K562 (cell line): ENCODE data around the gene PLEKHA6.

Source experiments
- ELF1 ChIP-seq: fragments of 200-800 bp; sonication (Bioruptor generic); IDR thresholded peaks from 2 replicates; pipeline ENCODE4 v1.6.1; 2016; ENCODE audit warnings: missing genetic modification characterization, missing compliant biosample characterization
- JUND ChIP-seq, 2 experiments: IDR thresholded peaks; 2 replicates in 1 of 2; 3 replicates in 1 of 2; pipeline ENCODE4 v1.6.1; 2011; ENCODE audit warnings: borderline replicate concordance in 2 of 2, low read depth in 2 of 2, low read length in 2 of 2, improper control_type of control experiment in 1 of 2, missing biosample characterization in 1 of 2, missing genetic modification characterization in 1 of 2, missing genetic modification reagents in 1 of 2

- TF ChIP-seq ELF1 (no peak), JUND (IDR thresholded peaks at IDR 0.05; ENCODE audit: borderline replicate concordance, low read depth, low read length) (no peak), JUND (tag; IDR thresholded peaks at IDR 0.05; ENCODE audit: borderline replicate concordance, low read depth, low read length) (no peak)
Measured at GRCh38 chr1:204278251-204278650, 81.5 kb downstream of the PLEKHA6 start.
